SK-N-SH (cell line): Measurements from ENCODE around the gene NIP7. TPM values are rescaled to one million over a fixed set of nuclear protein-coding genes. Genes with fewer than 3 reads are reported as not detected.

Source experiments
- CTCF ChIA-PET: fragments of 300-600, 350-600 bp; formaldehyde crosslinking; extraction: SDS; loops from one replicate; lab custom pipeline; 2021; lab: Yijun Ruan, JAX
- POLR2A ChIA-PET: fragments of 350-600 bp; sonication (Branson Sonifier 250); formaldehyde crosslinking; extraction: SDS; loops from one replicate; lab custom pipeline; 2020; ENCODE audit warnings: antibody characterized with exemption, inconsistent platforms; lab: Yijun Ruan, JAX
- DNase-seq: peaks from one replicate; pipeline ENCODE4 v3.0.0; 2012
- H2AFZ ChIP-seq: fragments of 200-600 bp; sonication (generic); 2 replicates; pipeline ENCODE4 v1.8.1; 2016; ENCODE audit warnings: antibody characterized with exemption, mild to moderate bottlenecking, low read depth
- H3F3A ChIP-seq: fragments of 200-600 bp; sonication (generic); replicated peaks from 2 replicates; pipeline ENCODE3; 2016; ENCODE audit warnings: antibody characterized with exemption, mild to moderate bottlenecking; ENCODE audit not compliant: insufficient read depth
- H3K27ac ChIP-seq, 2 experiments: fragments of 200-500 bp in 1 of 2; fragments of 200-600 bp in 1 of 2; sonication (Bioruptor generic) in 1 of 2; sonication (generic), shearing (Covaris generic) in 1 of 2; 2 replicates each; pipeline versions ENCODE4 v1.5.1 to v1.6.1; 2014 to 2016; ENCODE audit warnings: low read depth in 2 of 2, inconsistent platforms in 1 of 2, low read length in 1 of 2, mild to moderate bottlenecking in 1 of 2, mixed read lengths in 1 of 2
- H3K27me3 ChIP-seq: fragments of 200-600 bp; sonication (generic), shearing (Covaris generic); 2 replicates; pipeline ENCODE4 v1.6.1; 2016; ENCODE audit warnings: mixed run types; ENCODE audit not compliant: insufficient read depth
- H3K36me3 ChIP-seq, 2 experiments: fragments of 200-500 bp in 1 of 2; fragments of 200-600 bp in 1 of 2; sonication (Bioruptor generic) in 1 of 2; sonication (generic) in 1 of 2; replicated peaks in 1 of 2; 2 replicates each; pipeline versions ENCODE3 to v1.5.1; 2014 to 2016; ENCODE audit warnings: low read length in 1 of 2, mild to moderate bottlenecking in 1 of 2; ENCODE audit not compliant: insufficient read depth in 2 of 2, control insufficient read depth in 1 of 2
- H3K4me1 ChIP-seq, 2 experiments: fragments of 200-500 bp in 1 of 2; fragments of 200-600 bp in 1 of 2; sonication (Bioruptor generic) in 1 of 2; sonication (generic), shearing (Covaris generic) in 1 of 2; 2 replicates each; pipeline versions ENCODE4 v1.5.1 to v1.6.1; 2014 to 2016; ENCODE audit warnings: low read depth in 1 of 2, low read length in 1 of 2, mixed run types in 1 of 2; ENCODE audit not compliant: insufficient read depth in 2 of 2, control insufficient read depth in 1 of 2
- H3K4me2 ChIP-seq: fragments of 200-600 bp; sonication (generic), shearing (Covaris generic); 2 replicates; pipeline ENCODE4 v1.6.1; 2017; ENCODE audit warnings: mixed run types
- H3K4me3 ChIP-seq, 2 experiments: fragments of 200-500 bp in 1 of 2; fragments of 200-600 bp in 1 of 2; sonication (Bioruptor generic) in 1 of 2; sonication (generic), shearing (Covaris generic) in 1 of 2; 2 replicates each; pipeline versions ENCODE4 v1.5.1 to v1.8.1; 2014 to 2016; ENCODE audit warnings: low read depth in 2 of 2, inconsistent platforms in 1 of 2, low read length in 1 of 2, mild to moderate bottlenecking in 1 of 2, mixed read lengths in 1 of 2, moderate library complexity in 1 of 2
- H3K79me2 ChIP-seq: fragments of 200-600 bp; sonication (generic); 2 replicates; pipeline ENCODE4 v1.8.1; 2017; ENCODE audit warnings: mild to moderate bottlenecking; ENCODE audit not compliant: insufficient read depth
- H3K9ac ChIP-seq: fragments of 200-600 bp; sonication (generic); 2 replicates; pipeline ENCODE4 v1.6.1; 2017; ENCODE audit warnings: mixed run types
- H3K9me2 ChIP-seq: fragments of 200-600 bp; sonication (generic); 2 replicates; pipeline ENCODE4 v1.6.1; 2017; ENCODE audit warnings: mixed run types
- H3K9me3 ChIP-seq: fragments of 200-600 bp; sonication (generic); 2 replicates; pipeline ENCODE4 v1.6.1; 2017; ENCODE audit warnings: mixed run types, mild to moderate bottlenecking, moderate library complexity
- H4K20me1 ChIP-seq: fragments of 200-600 bp; sonication (generic); 2 replicates; pipeline ENCODE4 v1.6.1; 2017; ENCODE audit warnings: mild to moderate bottlenecking, mixed run types; ENCODE audit not compliant: insufficient read depth
- EZH2phosphoT487 ChIP-seq: fragments of 200-600 bp; sonication (generic); IDR thresholded peaks from 2 replicates; pipeline ENCODE4 v1.6.1; 2017; ENCODE audit warnings: low read depth, mixed run types, mild to moderate bottlenecking, antibody characterized with exemption, moderate library complexity, borderline replicate concordance
- FOSL2 ChIP-seq: IDR thresholded peaks from 2 replicates; pipeline ENCODE4 v1.4.0; 2012; ENCODE audit warnings: low read depth, mild to moderate bottlenecking, moderate library complexity, borderline replicate concordance
- FOXM1 ChIP-seq: IDR thresholded peaks from 2 replicates; pipeline ENCODE4 v1.4.0; 2012; ENCODE audit warnings: low read depth, mild to moderate bottlenecking
- JUND ChIP-seq: IDR thresholded peaks from 2 replicates; pipeline ENCODE4 v1.4.0; 2012
- MXI1 ChIP-seq: IDR thresholded peaks from 2 replicates; pipeline ENCODE4 v1.6.1; 2012; ENCODE audit warnings: mild to moderate bottlenecking, low read depth, low read length, improper control_type of control experiment
- NRF1 ChIP-seq: IDR thresholded peaks from 2 replicates; pipeline ENCODE4 v1.6.1; 2012; ENCODE audit warnings: low read depth, mild to moderate bottlenecking, low read length
- POLR2AphosphoS5 ChIP-seq: IDR thresholded peaks from 2 replicates; pipeline ENCODE4 v1.6.1; 2012; ENCODE audit warnings: low read depth, low read length
- RFX5 ChIP-seq: IDR thresholded peaks from 2 replicates; pipeline ENCODE4 v1.6.1; 2012; ENCODE audit warnings: mild to moderate bottlenecking, improper control_type of control experiment, low read length
- SIN3A ChIP-seq: IDR thresholded peaks from 2 replicates; pipeline ENCODE4 v1.6.1; 2012; ENCODE audit warnings: low read depth, mild to moderate bottlenecking, low read length, moderate library complexity, borderline replicate concordance
- TAF1 ChIP-seq: IDR thresholded peaks from 2 replicates; pipeline ENCODE4 v1.6.1; 2012; ENCODE audit warnings: low read depth, mild to moderate bottlenecking, low read length, moderate library complexity, borderline replicate concordance
- TCF12 ChIP-seq: IDR thresholded peaks from 2 replicates; pipeline ENCODE4 v1.4.0; 2012
- USF1 ChIP-seq: IDR thresholded peaks from 2 replicates; pipeline ENCODE4 v1.4.0; 2012; ENCODE audit warnings: low read depth, borderline replicate concordance
- USF2 ChIP-seq: fragments of 150-350 bp; IDR thresholded peaks from 2 replicates; pipeline ENCODE4 v1.6.1; 2017; ENCODE audit warnings: antibody characterized with exemption, low read length, low read depth, borderline replicate concordance
- YY1 ChIP-seq: IDR thresholded peaks from 2 replicates; pipeline ENCODE4 v1.4.0; 2012; ENCODE audit warnings: low read depth, mild to moderate bottlenecking
- ZBTB33 ChIP-seq: IDR thresholded peaks from 2 replicates; pipeline ENCODE4 v1.4.0; 2012; ENCODE audit warnings: low read depth, borderline replicate concordance
- WGBS: methylation state at CpG from one replicate; pipeline ENCODE4 v1.1.6; 2017; ENCODE audit warnings: low lambda C conversion rate; 5-methylcytosine and 5-hydroxymethylcytosine counted together
- polyA plus RNA-seq, 3 experiments: library from polyadenylated mRNA; depleted of rRNA; stranded (reverse); fragments of >200 nt; gene quantifications; 2 replicates each; pipeline ENCODE4 v1.2.3, GENCODE V29; 2012
- TF ChIP-seq, protein P1 (sequence below): fragments of 150-350 bp; IDR thresholded peaks from 2 replicates; pipeline ENCODE4 v1.6.1; 2016; ENCODE audit warnings: mild to moderate bottlenecking, low read depth, low read length
- TF ChIP-seq, protein P2 (sequence below): IDR thresholded peaks from 2 replicates; pipeline ENCODE4 v1.4.0; 2012; ENCODE audit warnings: low read depth
- TF ChIP-seq, protein P3 (sequence below): fragments of 200-600 bp; sonication (generic); IDR thresholded peaks from 2 replicates; pipeline ENCODE4 v1.6.1; 2017; ENCODE audit warnings: antibody characterized with exemption, mild to moderate bottlenecking, moderate library complexity

Gene NIP7
- polyA plus RNA-seq, 1 of the 3 experiments (the other 2 are of a cell fraction): 19.0 TPM

DNA sequence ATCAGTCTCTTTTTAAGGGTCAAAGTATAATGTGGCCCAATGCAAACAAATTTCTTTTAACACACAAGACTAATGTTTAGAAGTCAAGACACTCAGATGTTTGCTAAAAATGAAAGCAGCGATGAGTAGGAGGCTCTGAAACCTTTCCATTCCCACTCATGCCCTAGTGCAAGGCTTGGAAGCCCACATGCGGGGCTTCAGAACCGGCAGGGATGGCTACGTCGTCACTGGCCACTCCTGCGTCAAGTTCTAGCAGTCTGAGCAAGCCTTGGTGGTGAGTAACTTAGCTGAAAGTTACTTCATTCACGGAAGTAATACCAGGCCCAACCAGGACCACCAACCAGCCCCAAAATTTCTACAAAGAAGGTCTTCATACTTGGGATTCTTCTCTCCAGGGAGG is 26.9 kb downstream of the NIP7 start:
- H4K20me1 ChIP-seq: no peaks in the 10 kb centered on the region
- POLR2A ChIA-PET: no interaction called here
- H3K9me3 ChIP-seq: no peaks in the 10 kb centered on the region
- TF ChIP-seq POLR2AphosphoS5: no peak
- TF ChIP-seq TCF12: no peak
- no peak for TF ChIP-seq USF2
- TF ChIP-seq JUND: no peak
- TF ChIP-seq, protein P1, sequence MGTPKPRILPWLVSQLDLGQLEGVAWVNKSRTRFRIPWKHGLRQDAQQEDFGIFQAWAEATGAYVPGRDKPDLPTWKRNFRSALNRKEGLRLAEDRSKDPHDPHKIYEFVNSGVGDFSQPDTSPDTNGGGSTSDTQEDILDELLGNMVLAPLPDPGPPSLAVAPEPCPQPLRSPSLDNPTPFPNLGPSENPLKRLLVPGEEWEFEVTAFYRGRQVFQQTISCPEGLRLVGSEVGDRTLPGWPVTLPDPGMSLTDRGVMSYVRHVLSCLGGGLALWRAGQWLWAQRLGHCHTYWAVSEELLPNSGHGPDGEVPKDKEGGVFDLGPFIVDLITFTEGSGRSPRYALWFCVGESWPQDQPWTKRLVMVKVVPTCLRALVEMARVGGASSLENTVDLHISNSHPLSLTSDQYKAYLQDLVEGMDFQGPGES: no peak
- TF ChIP-seq ZBTB33: no peak
- no peak for TF ChIP-seq USF1
- no peak for TF ChIP-seq EZH2phosphoT487
- no peak for TF ChIP-seq RFX5
- TF ChIP-seq TAF1: no peak
- TF ChIP-seq, protein P2, sequence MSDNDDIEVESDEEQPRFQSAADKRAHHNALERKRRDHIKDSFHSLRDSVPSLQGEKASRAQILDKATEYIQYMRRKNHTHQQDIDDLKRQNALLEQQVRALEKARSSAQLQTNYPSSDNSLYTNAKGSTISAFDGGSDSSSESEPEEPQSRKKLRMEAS: no peak
- TF ChIP-seq YY1: no peak
- no peak for TF ChIP-seq NRF1
- no peak for TF ChIP-seq SIN3A
- TF ChIP-seq, protein P3, sequence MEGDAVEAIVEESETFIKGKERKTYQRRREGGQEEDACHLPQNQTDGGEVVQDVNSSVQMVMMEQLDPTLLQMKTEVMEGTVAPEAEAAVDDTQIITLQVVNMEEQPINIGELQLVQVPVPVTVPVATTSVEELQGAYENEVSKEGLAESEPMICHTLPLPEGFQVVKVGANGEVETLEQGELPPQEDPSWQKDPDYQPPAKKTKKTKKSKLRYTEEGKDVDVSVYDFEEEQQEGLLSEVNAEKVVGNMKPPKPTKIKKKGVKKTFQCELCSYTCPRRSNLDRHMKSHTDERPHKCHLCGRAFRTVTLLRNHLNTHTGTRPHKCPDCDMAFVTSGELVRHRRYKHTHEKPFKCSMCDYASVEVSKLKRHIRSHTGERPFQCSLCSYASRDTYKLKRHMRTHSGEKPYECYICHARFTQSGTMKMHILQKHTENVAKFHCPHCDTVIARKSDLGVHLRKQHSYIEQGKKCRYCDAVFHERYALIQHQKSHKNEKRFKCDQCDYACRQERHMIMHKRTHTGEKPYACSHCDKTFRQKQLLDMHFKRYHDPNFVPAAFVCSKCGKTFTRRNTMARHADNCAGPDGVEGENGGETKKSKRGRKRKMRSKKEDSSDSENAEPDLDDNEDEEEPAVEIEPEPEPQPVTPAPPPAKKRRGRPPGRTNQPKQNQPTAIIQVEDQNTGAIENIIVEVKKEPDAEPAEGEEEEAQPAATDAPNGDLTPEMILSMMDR: no peak
- no peak for TF ChIP-seq FOXM1
- TF ChIP-seq MXI1: no peak
- TF ChIP-seq FOSL2: no peak
- H3K4me2 ChIP-seq: no peak overlapping the region
- H3F3A ChIP-seq: peaks cover 9% of the 10 kb centered on the region
- H3K9ac ChIP-seq: no peak overlapping the region
- 95% methylated on average over 7 of the region's 7 CpGs for WGBS
- H3K36me3 ChIP-seq: peaks cover 41 to 46% of the 10 kb centered on the region in 2 experiments
- H3K27me3 ChIP-seq: no peaks in the 10 kb centered on the region
- H3K9me2 ChIP-seq: no peaks in the 10 kb centered on the region
- H3K4me1 ChIP-seq: no peaks in the 10 kb centered on the region
- H3K27ac ChIP-seq: no peak overlapping the region
- CTCF ChIA-PET: no interaction called here
- no peak overlapping the region for H3K4me3 ChIP-seq
- no peak overlapping the region for H2AFZ ChIP-seq
- no peak for DNase-seq
- peaks cover 10% of the 10 kb centered on the region; the same call in 1 of the 2 replicates for H3K79me2 ChIP-seq
